Activated CD4-positive, alpha-beta T cell treated with anti-CD3 and anti-CD28 coated beads for 36 hours (primary cell): ENCODE measurements around the gene CDC42BPG. TPM values are rescaled to one million over a fixed set of nuclear protein-coding genes. Genes with fewer than 3 reads are reported as not detected.

Source experiments
- ATAC-seq: fragments of 200-7000 bp; cut with Tn5 transposase; one replicate; pipeline ENCODE4 v1.10.0; 2021; ENCODE audit warnings: mild to moderate bottlenecking, moderate library complexity
- CTCF ChIA-PET: fragments of 350-600 bp; sonication (Branson Sonifier 250); formaldehyde crosslinking; loops from one replicate; lab custom pipeline; 2021; ENCODE audit warnings: antibody characterized with exemption; lab: Charles Lee
- POLR2A ChIA-PET: fragments of 350-600 bp; sonication (Branson Sonifier 250); formaldehyde crosslinking; loops from one replicate; lab custom pipeline; 2021; ENCODE audit warnings: antibody characterized with exemption, inconsistent platforms; lab: Charles Lee
- DNase-seq: peaks from one replicate; pipeline ENCODE4 v3.0.0-alpha.2; 2020
- H3K27ac Mint-ChIP-seq: one replicate; pipeline ENCODE4 v1.8.0; 2021; ENCODE audit warnings: mixed read lengths
- H3K27me3 Mint-ChIP-seq: one replicate; pipeline ENCODE4 v1.8.0; 2021; ENCODE audit warnings: mixed read lengths
- H3K36me3 Mint-ChIP-seq: one replicate; pipeline ENCODE4 v1.8.0; 2021; ENCODE audit warnings: low read depth, mixed read lengths
- H3K4me1 Mint-ChIP-seq: one replicate; pipeline ENCODE4 v1.8.0; 2021; ENCODE audit warnings: mixed read lengths
- H3K4me3 Mint-ChIP-seq: one replicate; pipeline ENCODE4 v1.8.0; 2021; ENCODE audit warnings: mild to moderate bottlenecking, moderate library complexity, mixed read lengths
- H3K9me3 Mint-ChIP-seq: one replicate; pipeline ENCODE4 v1.8.0; 2021; ENCODE audit warnings: low read depth, mixed read lengths
- intact Hi-C, 2 experiments: fragments of 100-400 bp; cut with DNase I in 1 of 2; cut with micrococcal nuclease in 1 of 2; formaldehyde crosslinking; loops; one replicate each; pipeline versions ENCODE4 v1.14.2 to v1.15.1; 2022 to 2024; cut with DNase I, micrococcal nuclease
- total RNA-seq, 2 experiments: library from RNA; stranded (reverse); gene quantifications; one replicate each; pipeline ENCODE4 v1.2.3, GENCODE V29; 2021

CDC42BPG gene
- total RNA-seq, 2 experiments from 2014 or later: 0.28 to 0.39 TPM

- ATAC-seq (peak; percentile 93), DNase-seq (peak; percentile 92)
- POLR2A ChIA-PET: interaction anchor here (0.5 to 1.0 kb wide), 2 partner anchors 24 to 371 kb away, joined by 4 to 7 read pairs; no protein-coding TSS in a partner anchor
- Mint-ChIP-seq H3K9me3 (no peaks in the 10 kb centered on the region), H3K27ac (peak within 1 kb of the TSS; percentile 90), H3K36me3 (peaks cover 22% of the 10 kb centered on the region), H3K4me1 (peaks cover 27% of the 10 kb centered on the region), H3K27me3 (no peaks in the 10 kb centered on the region), H3K4me3 (peak within 1 kb of the TSS; percentile 75)
- CTCF ChIA-PET: interaction anchor here (0.5 to 1.4 kb wide), 4 partner anchors 39 to 458 kb away, joined by 3 read pairs; partner anchors contain the start of genes POLA2 and PPP2R5B
- intact Hi-C loops: loop anchor here (1.0 to 5.0 kb wide), 9 partner anchors 24 to 562 kb away; partner anchors contain the start of genes ATG2A (in 1 of the 2), CDCA5 (in 1 of the 2), EHD1 (in 1 of the 2) and FAU (in 1 of the 2)
Measured at GRCh38 chr11:64803158-64803845, 41.2 kb downstream of the CDC42BPG start, which contains the start of gene MAP4K2. TSS of gene MAP4K2 (minus strand) at chr11:64803214. CDS start at chr11:64803149, 65 bp downstream.

- Mint-ChIP-seq H3K36me3 (peaks cover 20% of the 10 kb centered on the region), H3K27me3 (no peaks in the 10 kb centered on the region), H3K27ac (peak overlapping the region; percentile 77), H3K4me1 (peaks cover 23% of the 10 kb centered on the region), H3K9me3 (no peaks in the 10 kb centered on the region), H3K4me3 (peak overlapping the region; percentile 75)
- POLR2A ChIA-PET: interaction anchor here (0.5 to 1.0 kb wide), 2 partner anchors 24 to 371 kb away, joined by 4 to 7 read pairs; no protein-coding TSS in a partner anchor
- CTCF ChIA-PET: interaction anchor here (0.6 to 1.8 kb wide), 4 partner anchors 18 to 207 kb away, joined by 3 to 4 read pairs (median 3); partner anchors contain the start of gene PPP2R5B
- ATAC-seq (peak; percentile 21), DNase-seq (peak; percentile 67)
- intact Hi-C loops: loop anchor here (1.0 to 5.0 kb wide), 9 partner anchors 23 to 561 kb away; partner anchors contain the start of genes ATG2A (in 1 of the 2), CDCA5 (in 1 of the 2), EHD1 (in 1 of the 2) and FAU (in 1 of the 2)
Measured at GRCh38 chr11:64802370-64803157, 41.9 kb downstream of the CDC42BPG start.

GRCh38 chr11:64801561-64802369 is 42.7 kb downstream of the CDC42BPG start:
- peaks cover 20% of the 10 kb centered on the region for H3K4me1 Mint-ChIP-seq
- peaks cover 21% of the 10 kb centered on the region for H3K36me3 Mint-ChIP-seq
- ChIA-PET CTCF (interaction anchor here (0.6 to 1.8 kb wide), 2 partner anchors 17 to 29 kb away, joined by 4 to 5 read pairs; no protein-coding TSS in a partner anchor), POLR2A (interaction anchor here (0.6 kb wide), 1 partner anchor 62 kb away, joined by 3 read pairs; no protein-coding TSS in a partner anchor)
- no peaks in the 10 kb centered on the region for H3K9me3 Mint-ChIP-seq
- peak overlapping the region; percentile 77 for H3K27ac Mint-ChIP-seq
- no peaks in the 10 kb centered on the region for H3K27me3 Mint-ChIP-seq
- no peak for ATAC-seq
- no peak for DNase-seq
- H3K4me3 Mint-ChIP-seq: peak overlapping the region; percentile 75
- intact Hi-C loops: loop anchor here (2.0 to 5.0 kb wide), 3 partner anchors 23 to 461 kb away; partner anchors contain the start of genes FAU (in 1 of the 2), MRPL49 (in 1 of the 2), POLA2 (in 1 of the 2) and SF1 (in 1 of the 2)

- CTCF ChIA-PET: interaction anchor here (0.6 to 1.8 kb wide), 2 partner anchors 17 to 20 kb away, joined by 3 to 4 read pairs; no protein-coding TSS in a partner anchor
- Mint-ChIP-seq H3K4me1 (peaks cover 20% of the 10 kb centered on the region), H3K36me3 (peaks cover 24% of the 10 kb centered on the region), H3K27ac (peak overlapping the region; percentile 77), H3K27me3 (no peaks in the 10 kb centered on the region), H3K4me3 (peak overlapping the region; percentile 75), H3K9me3 (no peaks in the 10 kb centered on the region)
- peak; percentile 24 for DNase-seq
- no peak for ATAC-seq
- POLR2A ChIA-PET: no interaction called here
- intact Hi-C loops: loop anchor here in 1 of 2 experiments (5.0 kb wide), 1 partner anchor 461 kb away; the partner anchor contains the start of gene POLA2
Measured at GRCh38 chr11:64801158-64801464, 43.3 kb downstream of the CDC42BPG start.

- Mint-ChIP-seq H3K36me3 (peaks cover 23% of the 10 kb centered on the region), H3K4me1 (peaks cover 20% of the 10 kb centered on the region), H3K9me3 (no peaks in the 10 kb centered on the region), H3K4me3 (peak overlapping the region; percentile 75), H3K27me3 (no peaks in the 10 kb centered on the region), H3K27ac (peak overlapping the region; percentile 77)
- ATAC-seq (no peak), DNase-seq (no peak)
- CTCF ChIA-PET: interaction anchor here (0.6 to 1.8 kb wide), 6 partner anchors 13 to 33 kb away, joined by 3 to 5 read pairs (median 4); no protein-coding TSS in a partner anchor
- POLR2A ChIA-PET: no interaction called here
- intact Hi-C loops: loop anchor here in 1 of 2 experiments (5.0 kb wide), 1 partner anchor 462 kb away; the partner anchor contains the start of gene POLA2
Measured at GRCh38 chr11:64800303-64801157, 43.9 kb downstream of the CDC42BPG start.

GRCh38 chr11:64799623-64800302 is 44.7 kb downstream of the CDC42BPG start:
- peaks cover 21% of the 10 kb centered on the region for H3K4me1 Mint-ChIP-seq
- intact Hi-C loops: loop anchor here in 1 of 2 experiments (5.0 kb wide), 1 partner anchor 463 kb away; the partner anchor contains the start of gene POLA2
- H3K4me3 Mint-ChIP-seq: no peak overlapping the region
- no peaks in the 10 kb centered on the region for H3K27me3 Mint-ChIP-seq
- no peak overlapping the region for H3K27ac Mint-ChIP-seq
- no peak for ATAC-seq
- H3K36me3 Mint-ChIP-seq: peaks cover 21% of the 10 kb centered on the region
- ChIA-PET CTCF (interaction anchor here (0.9 to 1.2 kb wide), 5 partner anchors 12 to 111 kb away, joined by 3 to 5 read pairs (median 4); no protein-coding TSS in a partner anchor), POLR2A (interaction anchor here (0.6 kb wide), 1 partner anchor 21 kb away, joined by 3 read pairs; no protein-coding TSS in a partner anchor)
- H3K9me3 Mint-ChIP-seq: no peaks in the 10 kb centered on the region
- DNase-seq: no peak

GRCh38 chr11:64799256-64799622 is 45.2 kb downstream of the CDC42BPG start:
- peaks cover 24% of the 10 kb centered on the region for H3K4me1 Mint-ChIP-seq
- no peak overlapping the region for H3K27ac Mint-ChIP-seq
- no peaks in the 10 kb centered on the region for H3K9me3 Mint-ChIP-seq
- H3K4me3 Mint-ChIP-seq: no peak overlapping the region
- DNase-seq (no peak), ATAC-seq (no peak)
- POLR2A ChIA-PET: interaction anchor here (0.6 kb wide), 1 partner anchor 20 kb away, joined by 3 read pairs; no protein-coding TSS in a partner anchor
- intact Hi-C loops: no loop called here
- no peaks in the 10 kb centered on the region for H3K27me3 Mint-ChIP-seq
- CTCF ChIA-PET: interaction anchor here (0.9 to 1.2 kb wide), 4 partner anchors 11 to 111 kb away, joined by 3 to 5 read pairs (median 4); no protein-coding TSS in a partner anchor
- H3K36me3 Mint-ChIP-seq: peaks cover 21% of the 10 kb centered on the region

GRCh38 chr11:64796757-64797541 is 47.5 kb downstream of the CDC42BPG start:
- H3K27ac Mint-ChIP-seq: no peak overlapping the region
- intact Hi-C loops: no loop called here

More at GRCh38 chr11:64796757-64797541, 47.5 kb downstream of the CDC42BPG start:
- Mint-ChIP-seq H3K27me3 (no peaks in the 10 kb centered on the region), H3K9me3 (no peaks in the 10 kb centered on the region), H3K36me3 (peaks cover 23% of the 10 kb centered on the region), H3K4me3 (no peak overlapping the region), H3K4me1 (peaks cover 20% of the 10 kb centered on the region)
- ATAC-seq (no peak), DNase-seq (no peak)
- ChIA-PET CTCF (interaction anchor here (0.7 kb wide), 1 partner anchor 149 kb away, joined by 3 read pairs; no protein-coding TSS in a partner anchor), POLR2A (no interaction called here)
